Activated B cell treated with CpG ODN at 0.5 μM for 24 hours (primary cell): ENCODE results near the gene KIF12. TPM values are rescaled to one million over a fixed set of nuclear protein-coding genes. Genes with fewer than 3 reads are reported as not detected.

ENCODE experiments used
- ATAC-seq: fragments of 200-7000 bp; cut with Tn5 transposase; one replicate; pipeline ENCODE4 v1.10.0; 2021; ENCODE audit warnings: low read depth, mild to moderate bottlenecking, moderate library complexity
- CTCF ChIA-PET: fragments of 350-600 bp; sonication (Branson Sonifier 250); formaldehyde crosslinking; loops from one replicate; lab custom pipeline; 2021; ENCODE audit warnings: antibody characterized with exemption; lab: Charles Lee
- POLR2A ChIA-PET: fragments of 350-600 bp; sonication (Branson Sonifier 250); formaldehyde crosslinking; loops from one replicate; lab custom pipeline; 2021; ENCODE audit warnings: antibody characterized with exemption; lab: Charles Lee
- DNase-seq: peaks from one replicate; pipeline ENCODE4 v3.0.0; 2022
- H3K27ac Mint-ChIP-seq: one replicate; pipeline ENCODE4 v1.8.0; 2020; ENCODE audit warnings: mixed read lengths
- H3K27me3 Mint-ChIP-seq: one replicate; pipeline ENCODE4 v1.8.0; 2021; ENCODE audit warnings: mixed read lengths
- H3K36me3 Mint-ChIP-seq: one replicate; pipeline ENCODE4 v1.8.0; 2021; ENCODE audit warnings: low read depth, mixed read lengths
- H3K4me1 Mint-ChIP-seq: one replicate; pipeline ENCODE4 v1.8.0; 2021; ENCODE audit warnings: mixed read lengths
- H3K4me3 Mint-ChIP-seq: one replicate; pipeline ENCODE4 v1.8.0; 2020; ENCODE audit warnings: mild to moderate bottlenecking, mixed read lengths
- H3K9me3 Mint-ChIP-seq: one replicate; pipeline ENCODE4 v1.8.0; 2020; ENCODE audit warnings: mixed read lengths
- intact Hi-C: fragments of 100-400 bp; cut with micrococcal nuclease; formaldehyde crosslinking; loops from one replicate; pipeline ENCODE4 v1.15.1; 2024
- total RNA-seq: library from RNA; stranded (reverse); gene quantifications from 2 replicates; pipeline ENCODE4 v1.2.3, GENCODE V29; 2022
- TF ChIP-seq, protein P1 (sequence below): fragments of 200-600 bp; IDR thresholded peaks from one replicate; pipeline ENCODE4 v1.8.0; 2022; ENCODE audit warnings: antibody characterized with exemption, mild to moderate bottlenecking

KIF12 gene
- total RNA-seq, 1 donor from 2014 or later: not detected

- no peaks in the 10 kb centered on the region for H3K36me3 Mint-ChIP-seq
- ChIA-PET POLR2A (no interaction called here), CTCF (no interaction called here)
- no peak for DNase-seq
- TF ChIP-seq, protein P1, sequence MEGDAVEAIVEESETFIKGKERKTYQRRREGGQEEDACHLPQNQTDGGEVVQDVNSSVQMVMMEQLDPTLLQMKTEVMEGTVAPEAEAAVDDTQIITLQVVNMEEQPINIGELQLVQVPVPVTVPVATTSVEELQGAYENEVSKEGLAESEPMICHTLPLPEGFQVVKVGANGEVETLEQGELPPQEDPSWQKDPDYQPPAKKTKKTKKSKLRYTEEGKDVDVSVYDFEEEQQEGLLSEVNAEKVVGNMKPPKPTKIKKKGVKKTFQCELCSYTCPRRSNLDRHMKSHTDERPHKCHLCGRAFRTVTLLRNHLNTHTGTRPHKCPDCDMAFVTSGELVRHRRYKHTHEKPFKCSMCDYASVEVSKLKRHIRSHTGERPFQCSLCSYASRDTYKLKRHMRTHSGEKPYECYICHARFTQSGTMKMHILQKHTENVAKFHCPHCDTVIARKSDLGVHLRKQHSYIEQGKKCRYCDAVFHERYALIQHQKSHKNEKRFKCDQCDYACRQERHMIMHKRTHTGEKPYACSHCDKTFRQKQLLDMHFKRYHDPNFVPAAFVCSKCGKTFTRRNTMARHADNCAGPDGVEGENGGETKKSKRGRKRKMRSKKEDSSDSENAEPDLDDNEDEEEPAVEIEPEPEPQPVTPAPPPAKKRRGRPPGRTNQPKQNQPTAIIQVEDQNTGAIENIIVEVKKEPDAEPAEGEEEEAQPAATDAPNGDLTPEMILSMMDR: no peak
- peaks cover 3% of the 10 kb centered on the region for H3K4me1 Mint-ChIP-seq
- intact Hi-C loops: no loop called here
- H3K27me3 Mint-ChIP-seq: peaks cover 9% of the 10 kb centered on the region
- no peaks in the 10 kb centered on the region for H3K9me3 Mint-ChIP-seq
- no peak overlapping the region for H3K27ac Mint-ChIP-seq
- no peak overlapping the region for H3K4me3 Mint-ChIP-seq
- no peak for ATAC-seq
These were observed 47.4 kb downstream of the KIF12 start for GRCh38 chr9:114051706-114052105.

GRCh38 chr9:114051281-114051680 is 47.8 kb downstream of the KIF12 start:
- no peak overlapping the region for H3K4me3 Mint-ChIP-seq
- DNase-seq: no peak
- POLR2A ChIA-PET: no interaction called here
- peaks cover 4% of the 10 kb centered on the region for H3K27me3 Mint-ChIP-seq
- TF ChIP-seq, protein P1: no peak
- no peaks in the 10 kb centered on the region for H3K36me3 Mint-ChIP-seq
- H3K9me3 Mint-ChIP-seq: no peaks in the 10 kb centered on the region
- ATAC-seq: no peak
- H3K27ac Mint-ChIP-seq: no peak overlapping the region
- CTCF ChIA-PET: no interaction called here
- H3K4me1 Mint-ChIP-seq: peaks cover under 1% of the 10 kb centered on the region
- intact Hi-C loops: no loop called here

GRCh38 chr9:114050646-114051045 is 48.4 kb downstream of the KIF12 start:
- Mint-ChIP-seq H3K27ac (no peak overlapping the region), H3K4me3 (no peak overlapping the region), H3K9me3 (no peaks in the 10 kb centered on the region), H3K27me3 (peaks cover 4% of the 10 kb centered on the region), H3K36me3 (no peaks in the 10 kb centered on the region), H3K4me1 (no peaks in the 10 kb centered on the region)
- no peak for DNase-seq
- ChIA-PET POLR2A (no interaction called here), CTCF (no interaction called here)
- no peak for ATAC-seq
- intact Hi-C loops: no loop called here
- TF ChIP-seq, protein P1: no peak

GRCh38 chr9:114050226-114050568 is 48.9 kb downstream of the KIF12 start:
- Mint-ChIP-seq H3K4me3 (no peak overlapping the region), H3K27ac (no peak overlapping the region), H3K9me3 (no peaks in the 10 kb centered on the region), H3K36me3 (no peaks in the 10 kb centered on the region), H3K4me1 (no peaks in the 10 kb centered on the region), H3K27me3 (peaks cover 2% of the 10 kb centered on the region)
- ATAC-seq (no peak), DNase-seq (no peak)
- POLR2A ChIA-PET: no interaction called here
- CTCF ChIA-PET: no interaction called here
- intact Hi-C loops: no loop called here
- TF ChIP-seq, protein P1: no peak

- TF ChIP-seq, protein P1: no peak
- ATAC-seq (no peak), DNase-seq (no peak)
- no peaks in the 10 kb centered on the region for H3K9me3 Mint-ChIP-seq
- H3K27ac Mint-ChIP-seq: no peak overlapping the region
- POLR2A ChIA-PET: no interaction called here
- intact Hi-C loops: no loop called here
- CTCF ChIA-PET: no interaction called here
- H3K27me3 Mint-ChIP-seq: peaks cover 2% of the 10 kb centered on the region
- H3K4me1 Mint-ChIP-seq: no peaks in the 10 kb centered on the region
- no peaks in the 10 kb centered on the region for H3K36me3 Mint-ChIP-seq
- no peak overlapping the region for H3K4me3 Mint-ChIP-seq
These were observed 49.5 kb downstream of the KIF12 start for GRCh38 chr9:114049441-114050225.
